Lung microvascular endothelial cell (primary cell): ENCODE data around the gene PCARE. TPM values are rescaled to one million over a fixed set of nuclear protein-coding genes. Genes with fewer than 3 reads are reported as not detected.

Experiments
- total RNA-seq: library from RNA; depleted of rRNA; stranded (reverse); fragments of >200 nt; gene quantifications from 2 replicates; pipeline ENCODE4 v1.2.1, GENCODE V29; 2014

The PCARE gene
- total RNA-seq, 1 donor from 2014 or later: not detected

Other genes starting within 250 kb of the PCARE start
- 6.8 and 13.1 TPM in 2 replicates for gene TRMT61B, start 204.2 kb downstream of the PCARE start, total RNA-seq
- 35.3 and 51.6 TPM in 2 replicates for gene WDR43, start 179.9 kb downstream of the PCARE start, total RNA-seq
- gene TOGARAM2, start 93.2 kb downstream of the PCARE start, total RNA-seq: under 0.01 TPM in 2 replicates
- gene CLIP4, start 40.9 kb upstream of the PCARE start, total RNA-seq: 13.9 and 14.2 TPM in 2 replicates